Thyroid gland (tissue), 4 donors: ENCODE results near the gene LEP.

Experiments
- CTCF ChIP-seq, 6 experiments: fragments of 200-600 bp in 3 of 6; fragments of 450-650 bp in 3 of 6; sonication (generic) in 3 of 6; IDR thresholded peaks; one replicate each; pipeline ENCODE4 v1.5.1; 2016 to 2019; ENCODE audit warnings: antibody characterized with exemption in 6 of 6, mild to moderate bottlenecking in 2 of 6, inconsistent platforms in 1 of 6, moderate library complexity in 1 of 6
- POLR2A ChIP-seq, 2 donors: fragments of 450-650 bp; IDR thresholded peaks; one replicate each; pipeline ENCODE4 v1.6.1; 2017; ENCODE audit warnings: antibody characterized with exemption in 2 of 2, mild to moderate bottlenecking in 2 of 2, moderate library complexity in 1 of 2

GRCh38 chr7:128203047-128203491, 38.0 kb upstream of the LEP start:
- TF ChIP-seq CTCF (IDR thresholded peaks at IDR 0.05), result no peak
- TF ChIP-seq POLR2A (IDR thresholded peaks at IDR 0.05), result no peak
